Vagina (tissue), 2 donors: ENCODE data around the gene CHRM5. TPM values are rescaled to one million over a fixed set of nuclear protein-coding genes. Genes with fewer than 3 reads are reported as not detected.
A peak's percentile ranks its signal among the peaks of the same experiment; 100 is the strongest.

Source experiments
- DNase-seq, 2 donors: peaks; one replicate each; pipeline ENCODE4 v3.0.0-alpha.2; 2017; ENCODE audit errors: extremely low spot score in 2 of 2
- H3K27ac ChIP-seq: fragments of 200-600 bp; sonication (generic); one replicate; pipeline ENCODE4 v1.5.1; 2019
- H3K27me3 ChIP-seq: fragments of 200-600 bp; sonication (generic); one replicate; pipeline ENCODE4 v1.5.1; 2019
- H3K36me3 ChIP-seq, 2 donors: fragments of 200-600 bp; sonication (generic); one replicate each; pipeline ENCODE4 v1.5.1; 2017 to 2019
- H3K4me1 ChIP-seq: fragments of 200-600 bp; sonication (generic); one replicate; pipeline ENCODE4 v1.5.1; 2019
- H3K4me3 ChIP-seq, 2 donors: fragments of 200-600 bp; sonication (generic); 1 replicate in 1 of 2; 2 replicates in 1 of 2; pipeline ENCODE4 v1.5.1; 2016 to 2019
- H3K9me3 ChIP-seq: fragments of 200-600 bp; sonication (generic); one replicate; pipeline ENCODE4 v1.5.1; 2019
- POLR2A ChIP-seq, 2 donors: fragments of 450-650 bp; IDR thresholded peaks; one replicate each; pipeline ENCODE4 v1.6.1; 2017; ENCODE audit warnings: antibody characterized with exemption in 2 of 2, mild to moderate bottlenecking in 2 of 2, moderate library complexity in 2 of 2
- POLR2AphosphoS5 ChIP-seq, 2 donors: sonication (generic); formaldehyde crosslinking; IDR thresholded peaks; one replicate each; pipeline ENCODE4 v1.9.0; 2017; ENCODE audit warnings: antibody characterized with exemption in 2 of 2, mild to moderate bottlenecking in 2 of 2, low read depth in 1 of 2; ENCODE audit not compliant: insufficient read depth in 1 of 2
- intact Hi-C: fragments of 100-400 bp; cut with DNase I; formaldehyde crosslinking; loops from one replicate; pipeline ENCODE4 v1.15.1; 2023
- total RNA-seq: library from RNA; depleted of rRNA; stranded (reverse); fragments of >200 nt; gene quantifications from one replicate; pipeline ENCODE4 v1.2.3, GENCODE V29; 2016
- TF ChIP-seq, protein P1 (sequence below), 3 experiments: fragments of 450-650 bp in 2 of 3; fragments of 200-600 bp in 1 of 3; sonication (generic) in 1 of 3; IDR thresholded peaks; one replicate each; pipeline ENCODE4 v1.5.1; 2017 to 2019; ENCODE audit warnings: antibody characterized with exemption in 3 of 3, mild to moderate bottlenecking in 2 of 3, moderate library complexity in 2 of 3

CHRM5 gene
- total RNA-seq, 1 donor from 2014 or later: not detected

DNA sequence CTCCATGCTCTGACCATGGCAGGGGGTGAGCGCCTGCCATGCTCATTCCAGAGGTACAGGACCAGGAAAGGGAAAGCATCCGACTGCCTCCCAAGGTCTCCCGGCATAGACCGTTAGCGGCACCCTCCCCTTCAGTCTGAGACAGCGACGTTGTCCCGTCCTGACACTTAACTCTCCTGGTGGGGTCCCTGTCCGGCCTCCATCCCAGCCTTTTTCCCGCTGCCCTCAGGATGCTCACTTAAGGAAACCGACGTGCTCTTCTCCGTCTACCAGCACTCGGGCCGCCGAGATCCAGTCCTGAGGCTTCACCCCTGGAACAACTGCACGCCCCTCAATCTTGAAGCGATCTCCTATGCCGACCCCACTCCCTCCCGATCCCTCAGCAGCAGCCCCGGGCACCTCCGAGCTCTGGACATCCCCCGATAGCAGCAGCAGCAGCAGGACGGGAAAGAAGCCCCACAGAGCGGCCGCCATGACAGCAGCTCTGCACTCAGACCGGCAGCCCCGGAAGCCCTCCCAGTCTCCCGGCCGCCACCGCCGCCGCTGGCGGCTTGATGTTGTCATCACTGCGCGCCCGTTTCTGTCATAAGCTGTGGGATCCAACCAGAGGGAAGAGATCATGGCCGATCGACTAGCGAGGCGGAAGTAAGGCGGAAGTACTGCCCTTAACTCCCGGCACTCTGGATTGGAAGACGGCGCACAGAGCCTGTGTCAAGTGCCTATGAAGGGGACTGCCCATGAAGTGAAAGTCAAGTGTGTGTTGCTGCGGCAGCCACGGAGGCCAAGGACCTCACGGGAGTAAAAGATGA is 133.3 kb downstream of the CHRM5 start, which contains the start of the genes EMC7 and PGBD4:
TSS of gene EMC7 (minus strand) at position 497 of the 809 bp plus-strand sequence. CDS start at position 474, 23 bp downstream.
TSS of gene PGBD4 (plus strand) at position 718 of the 809 bp plus-strand sequence. CDS start 449 bp downstream, outside the sequence.
- H3K9me3 ChIP-seq: no peaks in the 10 kb centered on the region
- H3K36me3 ChIP-seq: no peaks in the 10 kb centered on the region
- peak within 1 kb of the TSS; percentile 85 to 98 for H3K4me3 ChIP-seq
- DNase-seq: peak; percentile 98 to 100
- peak within 1 kb of the TSS; percentile 59 for H3K27ac ChIP-seq
- TF ChIP-seq POLR2AphosphoS5 (IDR thresholded peaks at IDR 0.05; ENCODE audit: insufficient read depth in 1 of 2, low read depth in 1 of 2) (peak; percentile 88 to 98), POLR2A (IDR thresholded peaks at IDR 0.05) (no peak)
- TF ChIP-seq, protein P1, sequence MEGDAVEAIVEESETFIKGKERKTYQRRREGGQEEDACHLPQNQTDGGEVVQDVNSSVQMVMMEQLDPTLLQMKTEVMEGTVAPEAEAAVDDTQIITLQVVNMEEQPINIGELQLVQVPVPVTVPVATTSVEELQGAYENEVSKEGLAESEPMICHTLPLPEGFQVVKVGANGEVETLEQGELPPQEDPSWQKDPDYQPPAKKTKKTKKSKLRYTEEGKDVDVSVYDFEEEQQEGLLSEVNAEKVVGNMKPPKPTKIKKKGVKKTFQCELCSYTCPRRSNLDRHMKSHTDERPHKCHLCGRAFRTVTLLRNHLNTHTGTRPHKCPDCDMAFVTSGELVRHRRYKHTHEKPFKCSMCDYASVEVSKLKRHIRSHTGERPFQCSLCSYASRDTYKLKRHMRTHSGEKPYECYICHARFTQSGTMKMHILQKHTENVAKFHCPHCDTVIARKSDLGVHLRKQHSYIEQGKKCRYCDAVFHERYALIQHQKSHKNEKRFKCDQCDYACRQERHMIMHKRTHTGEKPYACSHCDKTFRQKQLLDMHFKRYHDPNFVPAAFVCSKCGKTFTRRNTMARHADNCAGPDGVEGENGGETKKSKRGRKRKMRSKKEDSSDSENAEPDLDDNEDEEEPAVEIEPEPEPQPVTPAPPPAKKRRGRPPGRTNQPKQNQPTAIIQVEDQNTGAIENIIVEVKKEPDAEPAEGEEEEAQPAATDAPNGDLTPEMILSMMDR (IDR thresholded peaks at IDR 0.05): peak in 1 of 3 experiments; percentile 9
- peaks cover 27% of the 10 kb centered on the region for H3K4me1 ChIP-seq
- no peaks in the 10 kb centered on the region for H3K27me3 ChIP-seq
- intact Hi-C loops: loop anchor here (5.0 kb wide), 1 partner anchor 111 kb away; the partner anchor contains the start of gene KATNBL1

DNA sequence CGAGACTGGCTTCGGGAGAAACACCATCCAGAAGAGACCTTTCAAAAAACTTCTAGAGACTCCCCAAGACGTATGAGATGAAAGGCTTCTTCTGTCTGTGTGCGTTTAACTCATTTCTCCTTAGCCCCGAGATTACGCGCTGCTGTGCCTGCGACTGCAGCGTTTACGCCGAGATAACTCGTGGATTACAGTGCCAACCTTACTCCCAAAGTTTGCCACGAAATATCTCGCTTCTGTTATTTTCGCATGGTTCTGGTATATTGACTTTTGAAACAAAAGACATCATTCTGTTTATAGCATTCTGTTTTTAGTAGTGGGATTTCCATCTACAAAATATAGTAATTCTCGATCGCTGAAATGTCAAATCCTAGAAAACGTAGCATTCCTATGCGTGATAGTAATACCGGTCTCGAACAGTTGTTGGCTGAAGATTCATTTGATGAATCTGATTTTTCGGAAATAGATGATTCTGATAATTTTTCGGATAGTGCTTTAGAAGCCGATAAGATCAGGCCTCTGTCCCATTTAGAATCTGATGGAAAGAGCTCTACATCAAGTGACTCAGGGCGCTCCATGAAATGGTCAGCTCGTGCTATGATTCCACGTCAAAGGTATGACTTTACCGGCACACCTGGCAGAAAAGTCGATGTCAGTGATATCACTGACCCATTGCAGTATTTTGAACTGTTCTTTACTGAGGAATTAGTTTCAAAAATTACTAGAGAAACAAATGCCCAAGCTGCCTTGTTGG is 134.1 kb downstream of the CHRM5 start:
- Histone ChIP-seq H3K9me3 (no peaks in the 10 kb centered on the region), H3K4me3 (peak overlapping the region; percentile 85 to 98), H3K27ac (peak overlapping the region; percentile 59), H3K4me1 (peaks cover 27% of the 10 kb centered on the region), H3K27me3 (no peaks in the 10 kb centered on the region), H3K36me3 (no peaks in the 10 kb centered on the region)
- intact Hi-C loops: loop anchor here (5.0 kb wide), 1 partner anchor 110 kb away; the partner anchor contains the start of gene KATNBL1
- TF ChIP-seq POLR2AphosphoS5 (IDR thresholded peaks at IDR 0.05; ENCODE audit: insufficient read depth in 1 of 2, low read depth in 1 of 2) (no peak), POLR2A (IDR thresholded peaks at IDR 0.05) (peak in 1 of 2 donors; percentile 36)
- DNase-seq: no peak

DNA sequence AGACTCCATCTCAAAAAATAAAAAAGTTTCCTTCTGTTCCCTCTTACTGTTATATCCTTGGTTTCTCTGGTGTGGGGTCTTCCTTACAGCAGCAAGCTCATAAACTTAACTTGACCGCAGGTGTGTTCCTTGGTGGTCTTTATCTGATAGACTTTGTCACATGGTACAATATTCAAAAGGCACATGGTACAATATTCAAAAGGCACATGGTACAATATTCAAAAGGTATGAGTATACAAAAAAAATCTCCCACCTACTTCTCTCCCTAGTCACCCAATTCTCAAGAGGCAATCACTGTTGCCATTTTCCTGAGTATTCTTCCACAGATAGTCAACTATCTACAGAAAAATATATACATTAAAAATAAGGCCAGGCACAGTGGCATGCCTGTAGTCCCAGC is 138.1 kb downstream of the CHRM5 start:
- no peaks in the 10 kb centered on the region for H3K9me3 ChIP-seq
- DNase-seq: no peak
- no peak overlapping the region for H3K4me3 ChIP-seq
- peaks cover 7% of the 10 kb centered on the region for H3K4me1 ChIP-seq
- H3K27ac ChIP-seq: no peak overlapping the region
- intact Hi-C loops: no loop called here
- no peaks in the 10 kb centered on the region for H3K36me3 ChIP-seq
- TF ChIP-seq, protein P1 (IDR thresholded peaks at IDR 0.05): no peak
- TF ChIP-seq POLR2A (IDR thresholded peaks at IDR 0.05) (no peak), POLR2AphosphoS5 (IDR thresholded peaks at IDR 0.05; ENCODE audit: insufficient read depth in 1 of 2, low read depth in 1 of 2) (no peak)
- no peaks in the 10 kb centered on the region for H3K27me3 ChIP-seq

DNA sequence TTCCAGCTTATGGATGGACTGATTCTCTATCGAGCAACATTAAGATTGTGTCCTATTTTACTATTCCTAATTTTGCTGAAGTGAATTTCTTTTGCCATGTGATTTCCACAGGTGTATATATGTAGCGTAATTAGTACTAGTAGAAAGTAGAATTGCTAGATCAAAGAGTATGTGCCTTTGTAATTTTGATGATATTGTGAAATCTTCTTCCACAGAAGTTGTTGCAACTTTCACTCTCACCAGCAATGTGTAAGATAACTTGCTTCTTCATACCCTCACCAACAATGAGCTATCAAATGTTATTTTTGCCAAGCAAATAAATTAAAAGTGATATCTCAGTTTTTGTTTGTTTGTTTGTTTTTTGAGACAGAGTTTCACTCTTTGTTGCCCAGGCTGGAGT is 139.0 kb downstream of the CHRM5 start:
- Histone ChIP-seq H3K36me3 (no peaks in the 10 kb centered on the region), H3K4me3 (no peak overlapping the region), H3K4me1 (peaks cover 7% of the 10 kb centered on the region), H3K27ac (no peak overlapping the region), H3K9me3 (no peaks in the 10 kb centered on the region), H3K27me3 (no peaks in the 10 kb centered on the region)
- TF ChIP-seq, protein P1 (IDR thresholded peaks at IDR 0.05): no peak
- TF ChIP-seq POLR2A (IDR thresholded peaks at IDR 0.05): no peak
- no peak for TF ChIP-seq POLR2AphosphoS5 (IDR thresholded peaks at IDR 0.05; ENCODE audit: insufficient read depth in 1 of 2, low read depth in 1 of 2)
- intact Hi-C loops: no loop called here
- DNase-seq: no peak
